Esophagus squamous epithelium (tissue), 4 donors: Measurements from ENCODE around the gene ACAT2.

Experiments
- CTCF ChIP-seq, 6 experiments: fragments of 450-650 bp in 4 of 6; fragments of 200-600 bp in 2 of 6; sonication (generic) in 2 of 6; IDR thresholded peaks; one replicate each; pipeline ENCODE4 v1.5.1; 2016 to 2019; ENCODE audit warnings: antibody characterized with exemption in 6 of 6, mild to moderate bottlenecking in 4 of 6, moderate library complexity in 4 of 6
- POLR2A ChIP-seq, 4 donors: fragments of 450-650 bp; IDR thresholded peaks; one replicate each; pipeline ENCODE4 v1.6.1; 2017; ENCODE audit warnings: antibody characterized with exemption in 4 of 4, mild to moderate bottlenecking in 4 of 4, moderate library complexity in 3 of 4

GRCh38 chr6:159754959-159755914, 6.6 kb upstream of the ACAT2 start:
- TF ChIP-seq CTCF (IDR thresholded peaks at IDR 0.05): no peak
- TF ChIP-seq POLR2A (IDR thresholded peaks at IDR 0.05): no peak
